Duodenal mucosa (tissue), 2 donors: Measurements from ENCODE around the gene SRD5A1.
A peak's percentile ranks its signal among the peaks of the same experiment; 100 is the strongest.

Experiments
- H3K27ac ChIP-seq: one replicate; pipeline ENCODE4 v1.7.0; 2013; ENCODE audit warnings: low read depth, low read length
- H3K27me3 ChIP-seq, 2 donors: one replicate each; pipeline ENCODE4 v1.7.0; 2013; ENCODE audit warnings: low read length in 2 of 2, control low read depth in 1 of 2; ENCODE audit not compliant: insufficient read depth in 2 of 2, control insufficient read depth in 1 of 2
- H3K36me3 ChIP-seq, 2 donors: one replicate each; pipeline ENCODE4 v1.7.0; 2013; ENCODE audit warnings: low read length in 2 of 2, control low read depth in 1 of 2; ENCODE audit not compliant: insufficient read depth in 2 of 2, control insufficient read depth in 1 of 2
- H3K4me1 ChIP-seq, 2 donors: one replicate each; pipeline ENCODE4 v1.7.0; 2013; ENCODE audit warnings: low read length in 2 of 2, control low read depth in 1 of 2; ENCODE audit not compliant: insufficient read depth in 2 of 2, control insufficient read depth in 1 of 2
- H3K4me3 ChIP-seq, 2 donors: one replicate each; pipeline ENCODE4 v1.7.0; 2013; ENCODE audit warnings: low read length in 2 of 2, low read depth in 1 of 2
- H3K9ac ChIP-seq, 2 donors: one replicate each; pipeline ENCODE4 v1.7.0; 2013; ENCODE audit warnings: low read length in 2 of 2, low read depth in 1 of 2
- H3K9me3 ChIP-seq, 2 donors: one replicate each; pipeline ENCODE4 v1.7.0; 2013; ENCODE audit warnings: low read length in 2 of 2, control low read depth in 1 of 2; ENCODE audit not compliant: control insufficient read depth in 1 of 2

The SRD5A1 gene

GRCh38 chr5:6632888-6633468 is at the start of gene SRD5A1, which contains the start of gene NSUN2:
TSS of gene SRD5A1 (plus strand) at chr5:6633440. CDS start at chr5:6633577, 137 bp downstream.
TSS of gene NSUN2 (minus strand) at chr5:6633044. CDS start at chr5:6632979, 65 bp downstream.
- H3K27ac ChIP-seq, result peak within 1 kb of the TSS; percentile 91
- H3K9ac ChIP-seq, result peak within 1 kb of the TSS; percentile 75 to 81
- no peaks in the 10 kb centered on the region for H3K9me3 ChIP-seq
- H3K36me3 ChIP-seq, result peaks cover 11 to 36% of the 10 kb centered on the region in 2 donors
- H3K4me3 ChIP-seq, result peak within 1 kb of the TSS; percentile 95 to 96
- peaks cover 11 to 27% of the 10 kb centered on the region in 2 donors for H3K4me1 ChIP-seq
- H3K27me3 ChIP-seq, result no peaks in the 10 kb centered on the region

GRCh38 chr5:6584101-6584645 is 49.1 kb upstream of the SRD5A1 start:
- no peak overlapping the region for H3K9ac ChIP-seq
- no peak overlapping the region for H3K4me3 ChIP-seq
- H3K36me3 ChIP-seq, result no peaks in the 10 kb centered on the region
- peaks cover 20 to 28% of the 10 kb centered on the region in 2 donors for H3K27me3 ChIP-seq
- peaks cover 0 to 3% of the 10 kb centered on the region in 2 donors for H3K4me1 ChIP-seq
- H3K9me3 ChIP-seq, result no peaks in the 10 kb centered on the region
- H3K27ac ChIP-seq, result no peak overlapping the region

- Histone ChIP-seq H3K9me3 (no peaks in the 10 kb centered on the region), H3K4me3 (no peak overlapping the region), H3K27me3 (peaks cover 20 to 28% of the 10 kb centered on the region in 2 donors), H3K36me3 (no peaks in the 10 kb centered on the region), H3K9ac (no peak overlapping the region), H3K27ac (no peak overlapping the region), H3K4me1 (peaks cover 0 to 3% of the 10 kb centered on the region in 2 donors)
Observed at GRCh38 chr5:6584727-6585126, 48.5 kb upstream of the SRD5A1 start.

- no peaks in the 10 kb centered on the region for H3K36me3 ChIP-seq
- no peaks in the 10 kb centered on the region for H3K9me3 ChIP-seq
- H3K9ac ChIP-seq, result no peak overlapping the region
- no peak overlapping the region for H3K4me3 ChIP-seq
- H3K27ac ChIP-seq, result no peak overlapping the region
- H3K27me3 ChIP-seq, result peaks cover 20 to 28% of the 10 kb centered on the region in 2 donors
- H3K4me1 ChIP-seq, result peaks cover 0 to 3% of the 10 kb centered on the region in 2 donors
Observed at GRCh38 chr5:6585168-6585567, 48.1 kb upstream of the SRD5A1 start.

- peaks cover 0 to 3% of the 10 kb centered on the region in 2 donors for H3K4me1 ChIP-seq
- no peaks in the 10 kb centered on the region for H3K9me3 ChIP-seq
- H3K9ac ChIP-seq, result no peak overlapping the region
- no peaks in the 10 kb centered on the region for H3K36me3 ChIP-seq
- no peak overlapping the region for H3K4me3 ChIP-seq
- peaks cover 17 to 28% of the 10 kb centered on the region in 2 donors for H3K27me3 ChIP-seq
- no peak overlapping the region for H3K27ac ChIP-seq
Observed at GRCh38 chr5:6585939-6586646, 47.1 kb upstream of the SRD5A1 start.

GRCh38 chr5:6586647-6587042 is 46.6 kb upstream of the SRD5A1 start:
- no peaks in the 10 kb centered on the region for H3K9me3 ChIP-seq
- H3K4me3 ChIP-seq, result no peak overlapping the region
- H3K27me3 ChIP-seq, result peaks cover 17 to 23% of the 10 kb centered on the region in 2 donors
- H3K4me1 ChIP-seq, result peaks cover 0 to 3% of the 10 kb centered on the region in 2 donors
- no peaks in the 10 kb centered on the region for H3K36me3 ChIP-seq
- H3K9ac ChIP-seq, result no peak overlapping the region
- H3K27ac ChIP-seq, result no peak overlapping the region

GRCh38 chr5:6587171-6587570 is 46.1 kb upstream of the SRD5A1 start:
- Histone ChIP-seq H3K9me3 (no peaks in the 10 kb centered on the region), H3K4me3 (no peak overlapping the region), H3K27me3 (peaks cover 16 to 18% of the 10 kb centered on the region in 2 donors), H3K36me3 (no peaks in the 10 kb centered on the region), H3K4me1 (peaks cover 0 to 3% of the 10 kb centered on the region in 2 donors), H3K9ac (no peak overlapping the region), H3K27ac (no peak overlapping the region)

- H3K36me3 ChIP-seq, result no peaks in the 10 kb centered on the region
- peaks cover 0 to 3% of the 10 kb centered on the region in 2 donors for H3K27me3 ChIP-seq
- no peak overlapping the region for H3K9ac ChIP-seq
- no peak overlapping the region for H3K27ac ChIP-seq
- H3K9me3 ChIP-seq, result no peaks in the 10 kb centered on the region
- no peak overlapping the region for H3K4me3 ChIP-seq
- H3K4me1 ChIP-seq, result no peaks in the 10 kb centered on the region
Observed at GRCh38 chr5:6590581-6590980, 42.7 kb upstream of the SRD5A1 start.

- no peaks in the 10 kb centered on the region for H3K4me1 ChIP-seq
- no peak overlapping the region for H3K9ac ChIP-seq
- no peaks in the 10 kb centered on the region for H3K27me3 ChIP-seq
- no peaks in the 10 kb centered on the region for H3K9me3 ChIP-seq
- H3K36me3 ChIP-seq, result peaks cover 0 to 4% of the 10 kb centered on the region in 2 donors
- no peak overlapping the region for H3K4me3 ChIP-seq
- H3K27ac ChIP-seq, result no peak overlapping the region
Observed at GRCh38 chr5:6591671-6592288, 41.5 kb upstream of the SRD5A1 start.

GRCh38 chr5:6592601-6593000 is 40.6 kb upstream of the SRD5A1 start:
- H3K9ac ChIP-seq, result no peak overlapping the region
- H3K27ac ChIP-seq, result no peak overlapping the region
- peaks cover 3 to 5% of the 10 kb centered on the region in 2 donors for H3K36me3 ChIP-seq
- no peaks in the 10 kb centered on the region for H3K27me3 ChIP-seq
- no peaks in the 10 kb centered on the region for H3K4me1 ChIP-seq
- no peaks in the 10 kb centered on the region for H3K9me3 ChIP-seq
- no peak overlapping the region for H3K4me3 ChIP-seq
